Sigmoid colon (tissue), 4 donors: ENCODE data around the gene NR3C2.

Experiments
- CTCF ChIP-seq, 4 experiments: fragments of 450-650 bp in 3 of 4; fragments of 200-600 bp in 1 of 4; IDR thresholded peaks; one replicate each; pipeline ENCODE4 v1.5.1; 2016 to 2019; ENCODE audit warnings: antibody characterized with exemption in 4 of 4, mild to moderate bottlenecking in 3 of 4, moderate library complexity in 2 of 4
- EP300 ChIP-seq, 4 donors: sonication (generic); formaldehyde crosslinking; IDR thresholded peaks; one replicate each; pipeline ENCODE4 v1.6.1; 2017; ENCODE audit warnings: antibody characterized with exemption in 4 of 4
- POLR2AphosphoS5 ChIP-seq, 4 donors: sonication (generic); formaldehyde crosslinking; IDR thresholded peaks; one replicate each; pipeline ENCODE4 v1.6.1; 2017; ENCODE audit warnings: antibody characterized with exemption in 4 of 4

GRCh38 chr4:148152868-148153625 lies 289.2 kb downstream of the NR3C2 start:
- TF ChIP-seq CTCF (IDR thresholded peaks at IDR 0.05) (no peak), EP300 (IDR thresholded peaks at IDR 0.05) (no peak), POLR2AphosphoS5 (IDR thresholded peaks at IDR 0.05) (no peak)
